HG03469 (cell line): ENCODE results near the gene IL1RAPL1.

Experiments
- ATAC-seq: cut with Tn5 transposase; IDR thresholded peaks from one replicate; pipeline ENCODE4 v1.9.1; 2021; ENCODE audit warnings: mild to moderate bottlenecking, moderate library complexity, moderate number of reproducible peaks; ENCODE audit not compliant: unreplicated experiment

IL1RAPL1 gene

GRCh38 chrX:28625223-28625622, 38.0 kb downstream of the IL1RAPL1 start:
- ATAC-seq = no peak

- no peak for ATAC-seq
These were observed 39.3 kb downstream of the IL1RAPL1 start for GRCh38 chrX:28626515-28626914.

GRCh38 chrX:28628120-28628519, 40.9 kb downstream of the IL1RAPL1 start:
- ATAC-seq = no peak

GRCh38 chrX:28638775-28639174, 51.5 kb downstream of the IL1RAPL1 start:
- no peak for ATAC-seq

GRCh38 chrX:28639451-28639850, 52.2 kb downstream of the IL1RAPL1 start:
- ATAC-seq = no peak

- ATAC-seq = no peak
These were observed 62.3 kb downstream of the IL1RAPL1 start for GRCh38 chrX:28649541-28649940.

- no peak for ATAC-seq
These were observed 63.9 kb downstream of the IL1RAPL1 start for GRCh38 chrX:28651186-28651585.

- no peak for ATAC-seq
These were observed 72.0 kb downstream of the IL1RAPL1 start for GRCh38 chrX:28659269-28659668.

GRCh38 chrX:28665778-28666177, 78.5 kb downstream of the IL1RAPL1 start:
- no peak for ATAC-seq

GRCh38 chrX:28668303-28668702, 81.1 kb downstream of the IL1RAPL1 start:
- no peak for ATAC-seq

- ATAC-seq = no peak
These were observed 81.7 kb downstream of the IL1RAPL1 start for GRCh38 chrX:28668957-28669356.

- no peak for ATAC-seq
These were observed 82.8 kb downstream of the IL1RAPL1 start for GRCh38 chrX:28670074-28670473.

GRCh38 chrX:28675173-28675572, 87.9 kb downstream of the IL1RAPL1 start:
- no peak for ATAC-seq

- ATAC-seq = no peak
These were observed 105.9 kb downstream of the IL1RAPL1 start for GRCh38 chrX:28693101-28693500.

GRCh38 chrX:28697732-28698131, 110.5 kb downstream of the IL1RAPL1 start:
- no peak for ATAC-seq

- ATAC-seq = no peak
These were observed 114.0 kb downstream of the IL1RAPL1 start for GRCh38 chrX:28701222-28701621.

GRCh38 chrX:28706964-28707363, 119.7 kb downstream of the IL1RAPL1 start:
- no peak for ATAC-seq

GRCh38 chrX:28709421-28709820, 122.2 kb downstream of the IL1RAPL1 start:
- ATAC-seq = no peak

GRCh38 chrX:28717864-28718263, 130.6 kb downstream of the IL1RAPL1 start:
- ATAC-seq = no peak

- no peak for ATAC-seq
These were observed 131.2 kb downstream of the IL1RAPL1 start for GRCh38 chrX:28718450-28718849.

- no peak for ATAC-seq
These were observed 132.4 kb downstream of the IL1RAPL1 start for GRCh38 chrX:28719620-28720019.

GRCh38 chrX:28752330-28752729, 165.1 kb downstream of the IL1RAPL1 start:
- ATAC-seq = no peak

GRCh38 chrX:28756175-28756574, 168.9 kb downstream of the IL1RAPL1 start:
- ATAC-seq = no peak

GRCh38 chrX:28756647-28757046, 169.4 kb downstream of the IL1RAPL1 start:
- no peak for ATAC-seq
